HG03139 (cell line): Measurements from ENCODE around the gene RUNX1.

ENCODE experiments used
- ATAC-seq: cut with Tn5 transposase; IDR thresholded peaks from one replicate; pipeline ENCODE4 v1.9.1; 2021; ENCODE audit not compliant: unreplicated experiment

The RUNX1 gene

DNA sequence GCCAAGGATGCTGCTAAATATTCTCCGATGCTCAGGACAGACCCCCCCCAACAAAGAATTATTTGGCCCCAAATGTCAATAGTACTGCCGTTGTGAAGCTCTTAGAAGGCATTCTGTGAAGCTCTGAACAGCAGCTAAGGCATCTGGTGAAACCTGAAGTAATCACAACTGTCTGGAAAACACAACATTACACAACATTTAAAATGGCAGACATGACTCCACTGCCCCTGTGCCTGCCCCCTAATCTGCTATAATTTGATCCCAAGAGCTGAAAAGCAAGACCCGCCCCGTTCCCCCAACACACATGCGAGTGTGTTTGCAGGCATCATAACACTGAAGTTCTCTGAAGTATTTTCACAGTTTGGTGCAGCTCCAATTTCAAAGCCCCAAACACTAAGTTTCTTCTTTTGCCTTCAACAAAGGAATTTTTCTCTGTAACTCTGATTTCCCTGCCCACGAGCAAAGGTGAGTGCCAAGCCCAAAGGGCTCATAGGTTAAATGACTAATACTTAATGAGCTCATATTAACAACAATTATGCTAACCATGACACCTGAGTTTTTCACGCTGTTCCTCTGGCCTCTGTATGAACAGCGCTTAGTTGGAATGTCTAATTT is 251.1 kb downstream of the RUNX1 start:
- no peak for ATAC-seq

GRCh38 chr21:34797201-34797525 is 251.9 kb downstream of the RUNX1 start:
- no peak for ATAC-seq

- no peak for ATAC-seq
Observed at GRCh38 chr21:34796518-34797200, 252.4 kb downstream of the RUNX1 start.

- ATAC-seq = no peak
Observed at GRCh38 chr21:34795548-34796180, 253.4 kb downstream of the RUNX1 start.

- ATAC-seq = no peak
Observed at GRCh38 chr21:34795175-34795547, 253.9 kb downstream of the RUNX1 start.

DNA sequence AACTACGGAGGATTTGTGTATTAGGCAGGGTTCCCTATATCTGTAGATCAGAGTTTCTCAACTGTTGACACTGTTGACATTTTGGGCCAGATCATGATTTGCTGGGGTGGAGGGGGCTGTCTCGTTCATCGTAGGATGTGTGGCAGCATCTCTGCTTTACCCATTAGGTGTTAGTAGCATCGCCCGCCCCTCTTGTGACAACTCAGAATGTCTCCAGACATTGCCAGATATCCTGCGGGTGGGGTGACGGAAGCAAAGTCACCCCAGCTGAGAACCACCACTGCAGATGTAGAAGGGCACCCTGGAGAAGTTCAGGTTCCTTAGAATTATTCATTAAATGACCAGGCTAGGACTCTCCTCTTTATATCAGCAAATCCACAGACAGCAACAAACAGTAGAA is 254.4 kb downstream of the RUNX1 start:
- no peak for ATAC-seq

- ATAC-seq = no peak
Observed at GRCh38 chr21:34793471-34793870, 255.6 kb downstream of the RUNX1 start.

DNA sequence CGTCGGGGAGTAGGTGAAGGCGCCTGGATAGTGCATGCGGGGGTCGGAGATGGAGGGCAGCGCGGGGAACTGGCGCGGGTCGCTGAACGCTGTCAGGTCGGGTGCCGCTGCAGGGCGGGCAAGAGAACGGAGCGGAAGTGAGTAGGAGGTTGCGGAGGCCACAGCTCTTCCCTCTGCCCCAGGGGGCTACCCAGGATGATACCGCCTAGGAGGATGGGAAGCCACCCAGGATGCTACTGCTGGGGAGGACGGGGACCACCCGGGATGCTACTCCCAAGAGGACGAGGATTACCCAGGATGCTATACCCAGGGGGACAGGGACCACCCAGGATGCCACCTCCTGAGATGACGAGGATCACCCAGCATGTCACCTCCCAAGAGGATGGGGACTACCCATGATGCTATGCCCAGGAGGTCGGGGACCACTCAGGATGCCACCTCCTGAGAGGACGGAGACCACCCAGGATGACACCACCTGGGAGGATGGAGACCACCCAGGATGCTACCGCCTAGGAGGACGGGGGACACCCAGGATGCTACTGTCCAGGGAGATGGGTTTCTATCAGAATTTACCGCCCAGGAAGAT is 256.5 kb downstream of the RUNX1 start:
- no peak for ATAC-seq

DNA sequence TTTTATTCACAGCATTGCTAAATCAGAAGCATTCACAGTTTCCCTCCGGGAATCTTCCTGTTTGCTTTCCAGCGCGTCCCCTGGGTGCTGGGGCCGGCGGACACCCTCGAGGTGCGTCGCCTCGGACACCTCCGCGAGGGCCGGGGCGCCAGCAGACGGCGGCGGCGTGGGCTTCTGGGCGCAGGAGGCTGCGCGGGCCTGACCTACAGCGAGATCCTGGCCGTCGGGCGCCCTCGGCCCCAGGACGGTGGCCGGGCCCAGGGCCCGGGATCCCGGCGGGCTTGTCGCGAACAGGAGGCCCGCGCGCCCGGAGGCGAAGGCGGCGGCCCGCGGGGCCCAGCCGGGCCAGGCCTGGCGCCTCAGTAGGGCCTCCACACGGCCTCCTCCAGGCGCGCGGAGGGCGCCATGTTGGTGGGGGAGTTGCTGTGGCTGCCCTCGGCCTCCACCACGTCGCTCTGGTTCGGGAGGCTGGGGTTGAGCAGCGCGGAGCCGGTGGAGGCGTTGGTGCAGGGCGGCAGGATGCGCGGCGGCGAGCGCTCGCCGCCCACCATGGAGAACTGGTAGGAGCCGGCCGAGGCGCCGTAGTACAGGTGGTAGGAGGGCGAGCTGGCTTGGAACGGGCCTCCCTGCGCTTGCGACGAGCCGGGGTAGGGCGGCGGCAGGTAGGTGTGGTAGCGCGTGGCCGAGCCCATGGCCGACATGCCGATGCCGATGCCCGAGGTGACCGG is 257.2 kb downstream of the RUNX1 start:
- ATAC-seq = no peak

GRCh38 chr21:34790834-34791233 is 258.3 kb downstream of the RUNX1 start:
- ATAC-seq = no peak

DNA sequence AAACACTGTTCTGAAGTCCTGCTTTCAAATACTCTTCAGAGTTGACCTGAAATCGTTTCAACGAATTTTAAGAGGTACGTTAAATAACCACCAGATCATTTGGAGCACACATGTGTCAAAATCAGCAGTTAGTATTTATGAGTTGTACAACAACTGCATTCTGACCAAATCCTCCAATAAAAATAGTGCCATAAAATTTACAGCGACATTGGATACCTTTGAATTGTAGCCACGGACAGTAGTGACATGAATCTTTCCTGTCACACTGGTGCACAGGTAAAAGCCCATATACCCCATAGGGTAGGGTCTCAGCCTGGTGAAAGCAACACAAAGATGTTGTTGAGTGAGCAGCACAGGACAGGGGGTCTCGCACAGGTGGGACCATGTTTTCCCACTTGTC is 258.8 kb downstream of the RUNX1 start:
- no peak for ATAC-seq

GRCh38 chr21:34788879-34789278 is 260.2 kb downstream of the RUNX1 start:
- ATAC-seq = no peak

DNA sequence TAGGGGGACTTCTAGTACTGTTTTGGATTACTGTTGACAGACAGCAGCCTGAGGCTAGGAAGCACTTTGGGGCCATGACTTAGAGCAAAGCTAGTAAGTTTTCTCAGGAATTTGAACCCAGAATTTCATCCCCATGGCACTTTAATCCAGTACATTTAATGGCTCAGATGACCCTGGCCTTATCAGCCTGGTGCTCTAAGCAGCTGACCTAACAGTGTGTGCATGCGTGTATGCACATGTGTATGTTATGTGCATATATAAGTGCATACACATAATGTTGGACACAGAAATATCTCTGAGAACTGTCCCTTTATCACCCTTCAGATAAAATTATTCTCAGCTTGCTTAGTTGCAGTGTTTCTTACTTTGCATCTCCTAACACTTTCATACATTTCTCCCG is 265.3 kb downstream of the RUNX1 start:
- no peak for ATAC-seq

- no peak for ATAC-seq
Observed at GRCh38 chr21:34782506-34783360, 266.4 kb downstream of the RUNX1 start.

DNA sequence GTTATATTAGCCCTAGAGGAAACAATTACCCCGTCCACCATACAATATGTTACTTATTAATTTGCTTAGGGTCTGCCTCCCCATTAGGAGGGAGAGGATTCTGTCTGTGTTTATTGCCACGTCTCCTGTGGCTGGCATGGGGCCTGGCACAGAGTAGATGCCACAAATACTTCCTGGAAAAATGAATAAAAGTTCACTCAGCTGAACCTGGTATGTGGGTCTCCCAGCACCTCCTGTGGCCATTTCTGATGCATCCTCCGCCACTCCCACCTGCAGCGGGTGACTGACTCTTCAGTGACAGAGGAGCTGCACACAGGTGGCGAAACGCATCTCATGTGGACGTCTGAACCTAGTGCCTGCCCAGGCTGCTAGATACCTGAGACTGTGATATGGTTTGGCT is 267.6 kb downstream of the RUNX1 start:
- no peak for ATAC-seq

DNA sequence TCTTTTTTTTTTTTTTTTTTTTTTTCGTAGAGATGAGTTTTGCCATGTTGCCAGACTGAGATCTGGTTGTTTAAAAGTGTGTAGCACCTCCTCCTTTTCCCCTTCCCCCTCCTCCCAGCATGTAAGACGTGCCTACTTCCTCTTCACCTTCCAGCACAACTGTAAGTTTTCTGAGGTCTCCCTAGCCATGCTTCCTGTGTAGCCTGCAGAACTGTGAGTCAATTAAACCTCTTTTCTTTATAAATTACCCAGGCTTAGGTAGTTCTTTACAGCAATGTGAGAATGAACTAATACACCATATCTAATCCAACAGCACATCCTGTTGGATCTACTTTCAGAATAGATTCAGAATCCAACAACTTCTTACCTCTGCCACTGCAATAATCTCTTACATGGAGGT is 269.2 kb downstream of the RUNX1 start:
- ATAC-seq = no peak

- no peak for ATAC-seq
Observed at GRCh38 chr21:34775793-34776192, 273.3 kb downstream of the RUNX1 start.

- ATAC-seq = no peak
Observed at GRCh38 chr21:34774750-34775149, 274.4 kb downstream of the RUNX1 start.

DNA sequence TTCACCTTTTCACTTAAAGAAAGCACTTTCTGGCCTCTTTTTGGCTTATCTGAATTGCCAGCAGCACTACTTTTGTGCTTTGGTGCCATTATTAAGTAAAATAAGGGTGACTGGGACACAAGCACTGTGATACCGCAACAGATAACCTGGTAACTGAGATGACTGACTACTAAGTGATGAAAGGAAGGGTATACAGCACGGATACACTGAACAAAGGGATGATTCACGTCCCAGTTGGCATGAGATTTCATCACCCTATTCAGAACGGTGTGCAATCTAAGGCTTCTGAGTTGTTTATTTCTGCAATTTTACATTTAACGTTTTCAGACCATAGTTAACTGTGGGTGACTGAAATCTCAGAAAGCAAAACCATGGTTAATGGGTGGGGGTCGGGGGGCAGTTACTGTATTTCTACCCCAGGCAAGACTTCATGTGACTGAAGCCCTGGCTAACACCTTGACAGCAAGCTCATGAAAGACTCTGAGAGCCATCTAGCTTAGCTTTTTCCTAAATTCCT is 277.5 kb downstream of the RUNX1 start:
- ATAC-seq = no peak

- no peak for ATAC-seq
Observed at GRCh38 chr21:34770576-34770975, 278.5 kb downstream of the RUNX1 start.

DNA sequence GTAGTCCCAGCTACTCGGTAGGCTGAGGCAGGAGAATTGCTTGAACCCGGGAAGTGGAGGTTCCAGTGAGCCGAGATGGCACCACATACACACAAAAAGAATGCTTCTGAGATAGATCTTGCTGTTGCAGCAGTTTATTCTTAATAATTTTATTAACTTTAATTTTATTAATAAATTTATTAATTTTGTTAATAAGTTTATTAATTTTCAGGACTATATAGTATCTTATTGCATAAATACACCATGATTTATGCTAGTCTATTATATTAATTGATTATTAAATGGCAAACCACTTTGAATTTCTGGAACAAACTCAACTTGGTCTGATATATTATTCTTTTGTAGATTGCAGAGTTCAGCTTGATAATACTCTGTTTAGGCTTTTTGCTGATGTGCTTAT is 280.8 kb downstream of the RUNX1 start:
- ATAC-seq = no peak
